Liver (tissue), 9 donors: ENCODE results near the gene FBXO22. TPM values are rescaled to one million over a fixed set of nuclear protein-coding genes. Genes with fewer than 3 reads are reported as not detected.

ENCODE experiments used
- DNase-seq: peaks from one replicate; pipeline ENCODE4 v3.0.0-alpha.2; 2017; ENCODE audit warnings: low spot score
- H3K27ac ChIP-seq, 2 donors: one replicate each; pipeline ENCODE4 v1.7.0; 2013; ENCODE audit warnings: inconsistent platforms in 2 of 2, low read length in 2 of 2, control low read depth in 1 of 2, low read depth in 1 of 2, mild to moderate bottlenecking in 1 of 2
- H3K27me3 ChIP-seq, 4 donors: one replicate each; pipeline versions ENCODE4 v1.6.1 to v1.7.0; 2013; ENCODE audit warnings: low read length in 3 of 4, inconsistent platforms in 1 of 4, mild to moderate bottlenecking in 1 of 4, moderate library complexity in 1 of 4; ENCODE audit not compliant: control insufficient read depth in 4 of 4, insufficient read depth in 4 of 4
- H3K36me3 ChIP-seq, 4 donors: one replicate each; pipeline versions ENCODE4 v1.6.1 to v1.7.0; 2013; ENCODE audit warnings: low read length in 3 of 4, mild to moderate bottlenecking in 3 of 4, low read depth in 1 of 4, moderate library complexity in 1 of 4; ENCODE audit not compliant: control insufficient read depth in 4 of 4, insufficient read depth in 3 of 4
- H3K4me1 ChIP-seq, 4 donors: one replicate each; pipeline versions ENCODE4 v1.6.1 to v1.7.0; 2013; ENCODE audit warnings: low read length in 3 of 4, mild to moderate bottlenecking in 3 of 4, moderate library complexity in 1 of 4; ENCODE audit not compliant: control insufficient read depth in 4 of 4, insufficient read depth in 4 of 4
- H3K4me3 ChIP-seq, 3 donors: one replicate each; pipeline versions ENCODE4 v1.6.1 to v1.7.0; 2013; ENCODE audit warnings: low read length in 3 of 3, control low read depth in 1 of 3, low read depth in 1 of 3, mild to moderate bottlenecking in 1 of 3
- H3K9ac ChIP-seq, 2 donors: one replicate each; pipeline ENCODE4 v1.7.0; 2013; ENCODE audit warnings: low read length in 2 of 2, mild to moderate bottlenecking in 2 of 2, moderate library complexity in 2 of 2, control low read depth in 1 of 2, low read depth in 1 of 2
- H3K9me3 ChIP-seq, 4 donors: one replicate each; pipeline versions ENCODE4 v1.6.1 to v1.7.0; 2013; ENCODE audit warnings: low read length in 3 of 4; ENCODE audit not compliant: control insufficient read depth in 4 of 4
- EGR1 ChIP-seq, 2 donors: IDR thresholded peaks; 2 replicates each; pipeline ENCODE4 v1.6.1; 2016 to 2018; ENCODE audit warnings: antibody characterized with exemption in 2 of 2, low read depth in 2 of 2
- FOXA1 ChIP-seq: IDR thresholded peaks from 2 replicates; pipeline ENCODE4 v1.6.1; 2016; ENCODE audit warnings: antibody characterized with exemption
- FOXA2 ChIP-seq: IDR thresholded peaks from 2 replicates; pipeline ENCODE4 v1.6.1; 2016; ENCODE audit warnings: antibody characterized with exemption
- GABPA ChIP-seq, 2 donors: IDR thresholded peaks in 1 of 2; conservative IDR thresholded peaks in 1 of 2; 2 replicates each; pipeline ENCODE4 v1.6.1; 2016; ENCODE audit warnings: antibody characterized with exemption in 2 of 2, mild to moderate bottlenecking in 1 of 2, moderate library complexity in 1 of 2
- HNF4A ChIP-seq, 2 donors: conservative IDR thresholded peaks; 2 replicates each; pipeline ENCODE4 v1.6.1; 2016; ENCODE audit warnings: antibody characterized with exemption in 2 of 2, mild to moderate bottlenecking in 2 of 2
- HNF4G ChIP-seq: IDR thresholded peaks from 2 replicates; pipeline ENCODE4 v1.6.1; 2016; ENCODE audit warnings: antibody characterized with exemption
- JUND ChIP-seq, 2 donors: IDR thresholded peaks; 2 replicates each; pipeline ENCODE4 v1.6.1; 2016; ENCODE audit warnings: antibody characterized with exemption in 2 of 2
- NR2F2 ChIP-seq: IDR thresholded peaks from 2 replicates; pipeline ENCODE4 v1.6.1; 2016; ENCODE audit warnings: antibody characterized with exemption
- RAD21 ChIP-seq, 2 donors: IDR thresholded peaks; 2 replicates each; pipeline ENCODE4 v1.6.1; 2016; ENCODE audit warnings: antibody characterized with exemption in 2 of 2, mild to moderate bottlenecking in 2 of 2
- RXRA ChIP-seq, 2 donors: IDR thresholded peaks; 2 replicates each; pipeline ENCODE4 v1.6.1; 2017 to 2018; ENCODE audit warnings: antibody characterized with exemption in 2 of 2, mild to moderate bottlenecking in 1 of 2
- SP1 ChIP-seq: IDR thresholded peaks from 2 replicates; pipeline ENCODE4 v1.6.1; 2018; ENCODE audit warnings: antibody characterized with exemption, mild to moderate bottlenecking
- TAF1 ChIP-seq: conservative IDR thresholded peaks from 2 replicates; pipeline ENCODE4 v1.6.1; 2016; ENCODE audit warnings: antibody characterized with exemption, mild to moderate bottlenecking
- YY1 ChIP-seq: IDR thresholded peaks from 2 replicates; pipeline ENCODE4 v1.6.1; 2016; ENCODE audit warnings: antibody characterized with exemption, mild to moderate bottlenecking
- ZBTB33 ChIP-seq: IDR thresholded peaks from 2 replicates; pipeline ENCODE4 v1.6.1; 2016; ENCODE audit warnings: antibody characterized with exemption
- WGBS: extraction: QIAGEN DNeasy Blood & Tissue Kit; methylation state at CpG from one replicate; pipeline ENCODE4 v1.1.7; 2013; 5-methylcytosine and 5-hydroxymethylcytosine counted together
- polyA plus RNA-seq, 2 donors: library from polyadenylated mRNA; stranded (reverse) in 1 of 2; unstranded in 1 of 2; fragments of 200-250 nt in 1 of 2; fragments of >200 nt in 1 of 2; fragmentation: Nextera tagmentation in 1 of 2; extraction: Ambion mirVana in 1 of 2; gene quantifications; one replicate each; pipeline versions ENCODE4 v1.2.1 to v1.2.3, GENCODE V29; 2013 to 2015
- total RNA-seq, 2 donors: library from RNA; depleted of rRNA; stranded (reverse); fragments of >200 nt; gene quantifications; one replicate each; pipeline ENCODE4 v1.2.3, GENCODE V29; 2014
- TF ChIP-seq, protein P1 (sequence below): fragments of 150-350 bp; IDR thresholded peaks from 2 replicates; pipeline ENCODE4 v1.5.1; 2017; ENCODE audit warnings: improper control_type of control experiment, low read depth, low read length; ENCODE audit not compliant: missing input control
- TF ChIP-seq, protein P2 (sequence below): IDR thresholded peaks from 2 replicates; pipeline ENCODE4 v1.6.1; 2016; ENCODE audit warnings: antibody characterized with exemption, mild to moderate bottlenecking
- TF ChIP-seq, protein P3 (sequence below): IDR thresholded peaks from 2 replicates; pipeline ENCODE4 v1.6.1; 2016; ENCODE audit warnings: antibody characterized with exemption
- TF ChIP-seq, protein P4 (sequence below): IDR thresholded peaks from 2 replicates; pipeline ENCODE4 v1.6.1; 2016; ENCODE audit warnings: antibody characterized with exemption
- donor health status: healthy.
- donor health status: healthy.
- donor health status: healthy.
- donor health status: healthy.
- donor health status: healthy.

Gene FBXO22
- total and polyA plus RNA-seq, 4 donors = 16.8 to 40.8 (median 31.8) TPM

- WGBS = 83% methylated on average over 8 of the region's 8 CpGs
- Histone ChIP-seq H3K36me3 (no peaks in the 10 kb centered on the region), H3K4me1 (no peaks in the 10 kb centered on the region), H3K4me3 (no peak overlapping the region), H3K9ac (no peak overlapping the region), H3K9me3 (no peaks in the 10 kb centered on the region), H3K27ac (no peak overlapping the region), H3K27me3 (no peaks in the 10 kb centered on the region)
- TF ChIP-seq HNF4G = no peak
- TF ChIP-seq YY1 = no peak
- TF ChIP-seq, protein P1, sequence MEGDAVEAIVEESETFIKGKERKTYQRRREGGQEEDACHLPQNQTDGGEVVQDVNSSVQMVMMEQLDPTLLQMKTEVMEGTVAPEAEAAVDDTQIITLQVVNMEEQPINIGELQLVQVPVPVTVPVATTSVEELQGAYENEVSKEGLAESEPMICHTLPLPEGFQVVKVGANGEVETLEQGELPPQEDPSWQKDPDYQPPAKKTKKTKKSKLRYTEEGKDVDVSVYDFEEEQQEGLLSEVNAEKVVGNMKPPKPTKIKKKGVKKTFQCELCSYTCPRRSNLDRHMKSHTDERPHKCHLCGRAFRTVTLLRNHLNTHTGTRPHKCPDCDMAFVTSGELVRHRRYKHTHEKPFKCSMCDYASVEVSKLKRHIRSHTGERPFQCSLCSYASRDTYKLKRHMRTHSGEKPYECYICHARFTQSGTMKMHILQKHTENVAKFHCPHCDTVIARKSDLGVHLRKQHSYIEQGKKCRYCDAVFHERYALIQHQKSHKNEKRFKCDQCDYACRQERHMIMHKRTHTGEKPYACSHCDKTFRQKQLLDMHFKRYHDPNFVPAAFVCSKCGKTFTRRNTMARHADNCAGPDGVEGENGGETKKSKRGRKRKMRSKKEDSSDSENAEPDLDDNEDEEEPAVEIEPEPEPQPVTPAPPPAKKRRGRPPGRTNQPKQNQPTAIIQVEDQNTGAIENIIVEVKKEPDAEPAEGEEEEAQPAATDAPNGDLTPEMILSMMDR = no peak
- no peak for TF ChIP-seq EGR1 (IDR thresholded peaks at IDR 0.05; ENCODE audit: low read depth in 2 of 2)
- no peak for TF ChIP-seq FOXA2
- no peak for TF ChIP-seq RAD21 (IDR thresholded peaks at IDR 0.05)
- TF ChIP-seq GABPA (IDR thresholded peaks at IDR 0.05 in 1 of 2, conservative IDR thresholded peaks at IDR 0.05 in 1 of 2) = no peak
- no peak for DNase-seq
Observed at GRCh38 chr15:75948761-75949296, 45.2 kb downstream of the FBXO22 start.

DNA sequence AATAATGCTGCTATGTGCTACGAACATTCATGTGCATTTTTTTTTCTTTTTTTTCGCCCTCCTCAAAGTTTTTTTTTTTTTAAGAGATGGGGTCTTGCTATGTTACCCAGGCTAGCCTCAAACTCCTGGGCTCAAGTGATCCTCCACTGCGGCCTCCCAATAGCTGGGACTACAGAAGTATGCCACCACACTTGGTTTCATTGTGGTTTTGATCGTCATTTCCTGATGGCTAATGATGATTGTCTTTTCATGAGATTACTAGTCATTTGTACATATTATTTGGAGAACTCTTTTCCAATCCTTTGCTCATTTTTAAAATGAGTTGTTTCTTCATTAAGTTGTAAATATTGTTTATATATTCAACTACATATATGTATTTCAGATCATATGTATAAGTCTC is 48.8 kb downstream of the FBXO22 start:
- H3K9me3 ChIP-seq = no peaks in the 10 kb centered on the region
- H3K27ac ChIP-seq = no peak overlapping the region
- no peak overlapping the region for H3K4me3 ChIP-seq
- no peaks in the 10 kb centered on the region for H3K36me3 ChIP-seq
- no peak overlapping the region for H3K9ac ChIP-seq
- no peaks in the 10 kb centered on the region for H3K27me3 ChIP-seq
- no peak for DNase-seq
- TF ChIP-seq, protein P2, sequence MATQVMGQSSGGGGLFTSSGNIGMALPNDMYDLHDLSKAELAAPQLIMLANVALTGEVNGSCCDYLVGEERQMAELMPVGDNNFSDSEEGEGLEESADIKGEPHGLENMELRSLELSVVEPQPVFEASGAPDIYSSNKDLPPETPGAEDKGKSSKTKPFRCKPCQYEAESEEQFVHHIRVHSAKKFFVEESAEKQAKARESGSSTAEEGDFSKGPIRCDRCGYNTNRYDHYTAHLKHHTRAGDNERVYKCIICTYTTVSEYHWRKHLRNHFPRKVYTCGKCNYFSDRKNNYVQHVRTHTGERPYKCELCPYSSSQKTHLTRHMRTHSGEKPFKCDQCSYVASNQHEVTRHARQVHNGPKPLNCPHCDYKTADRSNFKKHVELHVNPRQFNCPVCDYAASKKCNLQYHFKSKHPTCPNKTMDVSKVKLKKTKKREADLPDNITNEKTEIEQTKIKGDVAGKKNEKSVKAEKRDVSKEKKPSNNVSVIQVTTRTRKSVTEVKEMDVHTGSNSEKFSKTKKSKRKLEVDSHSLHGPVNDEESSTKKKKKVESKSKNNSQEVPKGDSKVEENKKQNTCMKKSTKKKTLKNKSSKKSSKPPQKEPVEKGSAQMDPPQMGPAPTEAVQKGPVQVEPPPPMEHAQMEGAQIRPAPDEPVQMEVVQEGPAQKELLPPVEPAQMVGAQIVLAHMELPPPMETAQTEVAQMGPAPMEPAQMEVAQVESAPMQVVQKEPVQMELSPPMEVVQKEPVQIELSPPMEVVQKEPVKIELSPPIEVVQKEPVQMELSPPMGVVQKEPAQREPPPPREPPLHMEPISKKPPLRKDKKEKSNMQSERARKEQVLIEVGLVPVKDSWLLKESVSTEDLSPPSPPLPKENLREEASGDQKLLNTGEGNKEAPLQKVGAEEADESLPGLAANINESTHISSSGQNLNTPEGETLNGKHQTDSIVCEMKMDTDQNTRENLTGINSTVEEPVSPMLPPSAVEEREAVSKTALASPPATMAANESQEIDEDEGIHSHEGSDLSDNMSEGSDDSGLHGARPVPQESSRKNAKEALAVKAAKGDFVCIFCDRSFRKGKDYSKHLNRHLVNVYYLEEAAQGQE = no peak
- TF ChIP-seq, protein P1 = no peak
- TF ChIP-seq GABPA (IDR thresholded peaks at IDR 0.05 in 1 of 2, conservative IDR thresholded peaks at IDR 0.05 in 1 of 2) (no peak), FOXA2 (no peak), EGR1 (IDR thresholded peaks at IDR 0.05; ENCODE audit: low read depth in 2 of 2) (no peak), TAF1 (no peak), RAD21 (IDR thresholded peaks at IDR 0.05) (no peak), NR2F2 (no peak), ZBTB33 (no peak), RXRA (IDR thresholded peaks at IDR 0.05) (no peak), HNF4G (no peak), FOXA1 (no peak), HNF4A (conservative IDR thresholded peaks at IDR 0.05) (no peak), YY1 (no peak), SP1 (no peak), JUND (IDR thresholded peaks at IDR 0.05) (no peak)
- TF ChIP-seq, protein P3, sequence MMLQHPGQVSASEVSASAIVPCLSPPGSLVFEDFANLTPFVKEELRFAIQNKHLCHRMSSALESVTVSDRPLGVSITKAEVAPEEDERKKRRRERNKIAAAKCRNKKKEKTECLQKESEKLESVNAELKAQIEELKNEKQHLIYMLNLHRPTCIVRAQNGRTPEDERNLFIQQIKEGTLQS = no peak
- TF ChIP-seq, protein P4, sequence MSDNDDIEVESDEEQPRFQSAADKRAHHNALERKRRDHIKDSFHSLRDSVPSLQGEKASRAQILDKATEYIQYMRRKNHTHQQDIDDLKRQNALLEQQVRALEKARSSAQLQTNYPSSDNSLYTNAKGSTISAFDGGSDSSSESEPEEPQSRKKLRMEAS = no peak
- 87% methylated on average over 4 of the region's 4 CpGs for WGBS
- no peaks in the 10 kb centered on the region for H3K4me1 ChIP-seq
